ENCODE results near the gene EGFL7. TPM values are rescaled to one million over a fixed set of nuclear protein-coding genes. Genes with fewer than 3 reads are reported as not detected.

Gene EGFL7
- total RNA-seq, 1 donor, result 3.3 TPM

GRCh38 chr9:136673088-136673974, 10.6 kb downstream of the EGFL7 start:
- Histone ChIP-seq H3K4me3 (ENCODE audit: insufficient read depth, low read length) (no peak overlapping the region), H3K4me1 (ENCODE audit: insufficient read depth, low read length) (no peaks in the 10 kb centered on the region), H2AFZ (ENCODE audit: low read length) (no peak overlapping the region), H3K79me2 (ENCODE audit: insufficient read depth, low read length) (no peaks in the 10 kb centered on the region), H4K20me1 (ENCODE audit: insufficient read depth, low read length) (peaks cover 6% of the 10 kb centered on the region), H3K27me3 (ENCODE audit: insufficient read depth, low read length) (no peaks in the 10 kb centered on the region), H3K4me2 (ENCODE audit: insufficient read depth, low read length) (no peak overlapping the region), H3K9me3 (ENCODE audit: low read depth, low read length) (no peaks in the 10 kb centered on the region), H3K36me3 (ENCODE audit: insufficient read depth, low read length) (no peaks in the 10 kb centered on the region), H3K27ac (ENCODE audit: low read depth, low read length) (no peak overlapping the region)
- DNase-seq (ENCODE audit: insufficient read length, low spot score, missing footprints), result no peak
- no peak for TF ChIP-seq CTCF (IDR thresholded peaks at IDR 0.05; ENCODE audit: extremely low read depth, low read depth, low read length)

GRCh38 chr9:136673975-136674785, 11.5 kb downstream of the EGFL7 start:
- TF ChIP-seq CTCF (IDR thresholded peaks at IDR 0.05; ENCODE audit: extremely low read depth, low read depth, low read length), result no peak
- no peak overlapping the region for H3K4me3 ChIP-seq (ENCODE audit: insufficient read depth, low read length)
- DNase-seq (ENCODE audit: insufficient read length, low spot score, missing footprints), result no peak

GRCh38 chr9:136674786-136675349, 12.2 kb downstream of the EGFL7 start:
- Histone ChIP-seq H3K9me3 (ENCODE audit: low read depth, low read length) (no peaks in the 10 kb centered on the region), H3K79me2 (ENCODE audit: insufficient read depth, low read length) (no peaks in the 10 kb centered on the region), H4K20me1 (ENCODE audit: insufficient read depth, low read length) (peaks cover 8% of the 10 kb centered on the region), H3K36me3 (ENCODE audit: insufficient read depth, low read length) (no peaks in the 10 kb centered on the region), H3K4me1 (ENCODE audit: insufficient read depth, low read length) (no peaks in the 10 kb centered on the region), H2AFZ (ENCODE audit: low read length) (no peak overlapping the region), H3K4me2 (ENCODE audit: insufficient read depth, low read length) (no peak overlapping the region), H3K4me3 (ENCODE audit: insufficient read depth, low read length) (no peak overlapping the region), H3K27ac (ENCODE audit: low read depth, low read length) (no peak overlapping the region), H3K27me3 (ENCODE audit: insufficient read depth, low read length) (no peaks in the 10 kb centered on the region)
- TF ChIP-seq CTCF (IDR thresholded peaks at IDR 0.05; ENCODE audit: extremely low read depth, low read depth, low read length), result no peak
- DNase-seq (ENCODE audit: insufficient read length, low spot score, missing footprints), result no peak

More at GRCh38 chr9:136673975-136674785, 11.5 kb downstream of the EGFL7 start:
- Histone ChIP-seq H3K4me2 (ENCODE audit: insufficient read depth, low read length) (no peak overlapping the region), H3K9me3 (ENCODE audit: low read depth, low read length) (no peaks in the 10 kb centered on the region), H3K27ac (ENCODE audit: low read depth, low read length) (no peak overlapping the region), H2AFZ (ENCODE audit: low read length) (no peak overlapping the region), H3K79me2 (ENCODE audit: insufficient read depth, low read length) (no peaks in the 10 kb centered on the region), H4K20me1 (ENCODE audit: insufficient read depth, low read length) (peaks cover 6% of the 10 kb centered on the region), H3K4me1 (ENCODE audit: insufficient read depth, low read length) (no peaks in the 10 kb centered on the region), H3K36me3 (ENCODE audit: insufficient read depth, low read length) (no peaks in the 10 kb centered on the region), H3K27me3 (ENCODE audit: insufficient read depth, low read length) (no peaks in the 10 kb centered on the region)
